ENCODE data around the gene IFNA6. TPM values are rescaled to one million over a fixed set of nuclear protein-coding genes. Genes with fewer than 3 reads are reported as not detected.

IFNA6 gene
- total RNA-seq, 1 experiment from 2014 or later: not detected

DNA sequence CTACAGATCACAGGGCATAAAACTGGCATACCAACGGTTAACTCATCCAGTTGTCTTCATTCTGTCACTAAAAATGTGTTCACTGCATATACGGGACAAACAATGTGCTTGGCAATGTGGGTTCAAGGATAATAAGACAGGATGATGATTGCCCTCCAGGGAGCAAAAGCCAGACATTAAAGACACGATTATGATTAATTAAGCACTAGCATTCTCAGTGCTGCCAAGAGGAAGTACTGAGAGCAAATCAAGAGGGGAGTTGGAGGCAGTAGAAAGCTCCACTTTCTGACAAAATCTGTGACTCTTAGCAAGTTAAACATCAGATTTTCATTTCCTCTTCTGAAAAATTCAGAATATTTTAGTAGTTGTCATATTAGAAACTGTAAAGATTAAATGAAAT lies 49.3 kb upstream of the IFNA6 start:
- CTCF ChIA-PET: no interaction called here
- intact Hi-C loops (cut with micrococcal nuclease): no loop called here
- no peaks in the 10 kb centered on the region for H3K27me3 ChIP-seq (ENCODE audit: insufficient read depth, low read length)

DNA sequence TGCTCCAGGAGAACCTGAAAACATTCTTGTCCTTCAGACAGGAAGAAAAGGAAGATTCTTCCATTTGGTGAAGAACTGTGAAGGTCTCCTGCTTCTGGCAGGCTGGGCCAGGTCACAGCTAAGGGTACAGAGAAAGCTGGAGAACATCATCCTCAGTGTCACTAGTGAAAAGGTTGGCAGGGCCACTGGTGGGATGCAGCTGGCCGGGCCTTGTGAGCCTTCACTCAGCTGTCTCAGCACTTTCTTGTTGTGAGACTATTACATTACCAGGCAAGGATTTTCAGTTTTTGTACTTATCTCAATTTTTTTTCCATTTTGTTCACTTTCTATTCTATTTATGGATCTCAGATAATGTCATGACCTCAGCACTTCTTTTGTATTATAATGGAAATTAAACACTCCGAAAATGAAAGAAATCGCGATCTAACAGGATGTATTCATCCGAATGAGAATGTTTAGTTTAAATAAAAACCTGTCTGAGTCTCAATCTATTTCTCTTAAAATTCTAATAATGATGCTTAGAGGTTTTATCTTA lies 48.3 kb upstream of the IFNA6 start:
- ChIA-PET CTCF (interaction anchor here (0.8 to 1.8 kb wide), 2 partner anchors 56 to 216 kb away, joined by 3 to 5 read pairs; no protein-coding TSS in a partner anchor), POLR2A (no interaction called here), RAD21 (ENCODE audit: low non-redundant PET in 1 of 2, low total read pairs in 2 of 2, uncharacterized antibody in 2 of 2, unreplicated experiment in 2 of 2) (no interaction called here)
- ATAC-seq: no peak
- no peaks in the 10 kb centered on the region for H3K9me3 ChIP-seq (ENCODE audit: control insufficient read depth in 1 of 2, insufficient read depth in 1 of 2, low read depth in 1 of 2, low read length in 2 of 2)
- no peak overlapping the region for H3K9ac ChIP-seq (ENCODE audit: low read length)
- H3K27me3 ChIP-seq (ENCODE audit: insufficient read depth, low read length): no peaks in the 10 kb centered on the region
- no peaks in the 10 kb centered on the region for H3K79me2 ChIP-seq (ENCODE audit: insufficient read depth, low read length)
- H3K4me1 ChIP-seq (ENCODE audit: control insufficient read depth in 1 of 2, insufficient read depth in 2 of 2, low read length in 2 of 2): peaks cover 0 to 7% of the 10 kb centered on the region in 2 experiments; a peak in 1 of 4 replicates
- H3K27ac ChIP-seq (ENCODE audit: low read depth, low read length): no peak overlapping the region
- H2AFZ ChIP-seq (ENCODE audit: low read depth, low read length, poor library complexity, severe bottlenecking): no peak overlapping the region
- H3K4me3 ChIP-seq (replicated peaks in 1 of 2; ENCODE audit: low read depth in 1 of 2, low read length in 2 of 2): no peak overlapping the region
- no peak for DNase-seq (ENCODE audit: low read depth, low spot score)
- intact Hi-C loops (cut with micrococcal nuclease): no loop called here
- H4K20me1 ChIP-seq (ENCODE audit: insufficient read depth): no peaks in the 10 kb centered on the region
- TF ChIP-seq ZNF274 (IDR thresholded peaks at IDR 0.05; ENCODE audit: low read depth, low read length) (no peak), ZFX (IDR thresholded peaks at IDR 0.05) (no peak)
- no peak overlapping the region for H3K4me2 ChIP-seq (ENCODE audit: low read length)
- BruUV-seq (replicated peaks): no TSS peak
- H3K9me2 ChIP-seq (ENCODE audit: insufficient read depth): no peaks in the 10 kb centered on the region
- H3K36me3 ChIP-seq (ENCODE audit: control insufficient read depth in 1 of 2, insufficient read depth in 2 of 2, low read length in 2 of 2): no peaks in the 10 kb centered on the region

More for the DNA sequence above, 49.3 kb upstream of the IFNA6 start:
- POLR2A ChIA-PET: no interaction called here
- no peak overlapping the region for H3K4me2 ChIP-seq (ENCODE audit: low read length)
- no peak overlapping the region for H3K27ac ChIP-seq (ENCODE audit: low read depth, low read length)
- H3K4me1 ChIP-seq (ENCODE audit: control insufficient read depth in 1 of 2, insufficient read depth in 2 of 2, low read length in 2 of 2): peaks cover 0 to 7% of the 10 kb centered on the region in 2 experiments; a peak in 1 of 4 replicates
- H3K4me3 ChIP-seq (replicated peaks in 1 of 2; ENCODE audit: low read depth in 1 of 2, low read length in 2 of 2): no peak overlapping the region
- no peak overlapping the region for H3K9ac ChIP-seq (ENCODE audit: low read length)
- no peaks in the 10 kb centered on the region for H3K79me2 ChIP-seq (ENCODE audit: insufficient read depth, low read length)
- RAD21 ChIA-PET (ENCODE audit: low non-redundant PET in 1 of 2, low total read pairs in 2 of 2, uncharacterized antibody in 2 of 2, unreplicated experiment in 2 of 2): no interaction called here
- H2AFZ ChIP-seq (ENCODE audit: low read depth, low read length, poor library complexity, severe bottlenecking): no peak overlapping the region
- no TSS peak for BruUV-seq (replicated peaks)
- no peak for ATAC-seq
- DNase-seq (ENCODE audit: low read depth, low spot score): no peak
- H3K36me3 ChIP-seq (ENCODE audit: control insufficient read depth in 1 of 2, insufficient read depth in 2 of 2, low read length in 2 of 2): no peaks in the 10 kb centered on the region
- no peaks in the 10 kb centered on the region for H3K9me2 ChIP-seq (ENCODE audit: insufficient read depth)
- no peaks in the 10 kb centered on the region for H4K20me1 ChIP-seq (ENCODE audit: insufficient read depth)
- no peak for TF ChIP-seq ELF1 (IDR thresholded peaks at IDR 0.05; ENCODE audit: borderline replicate concordance, low read depth)
- TF ChIP-seq POLR2AphosphoS5 (IDR thresholded peaks at IDR 0.05; ENCODE audit: low read depth, low read length): no peak
- H3K9me3 ChIP-seq (ENCODE audit: control insufficient read depth in 1 of 2, insufficient read depth in 1 of 2, low read depth in 1 of 2, low read length in 2 of 2): no peaks in the 10 kb centered on the region
